Heart left ventricle (tissue), 16 donors: ENCODE results near the gene PER1. TPM values are rescaled to one million over a fixed set of nuclear protein-coding genes. Genes with fewer than 3 reads are reported as not detected.

ENCODE experiments used
- ATAC-seq, 4 donors: fragments of 200-7000 bp; cut with Tn5 transposase; one replicate each; pipeline ENCODE4 v1.9.1; 2020 to 2022; ENCODE audit warnings: moderate library complexity in 4 of 4, mild to moderate bottlenecking in 3 of 4, moderate number of reproducible peaks in 1 of 4
- DNase-seq, 5 donors: peaks; one replicate each; pipeline ENCODE4 v3.0.0-alpha.2; 2020
- H3K27ac ChIP-seq, 12 donors: fragments of 200-600 bp; sonication (generic) in 4 of 12; one replicate each; pipeline versions ENCODE4 v1.5.0 to v1.8.0; 2016 to 2022; ENCODE audit warnings: mild to moderate bottlenecking in 2 of 12
- H3K27me3 ChIP-seq, 9 donors: fragments of 200-600 bp; sonication (generic) in 2 of 9; one replicate each; pipeline versions ENCODE4 v1.5.1 to v1.8.0; 2016 to 2022; ENCODE audit warnings: mild to moderate bottlenecking in 3 of 9
- H3K36me3 ChIP-seq, 9 donors: fragments of 200-600 bp; sonication (generic) in 2 of 9; one replicate each; pipeline versions ENCODE4 v1.5.0 to v1.8.0; 2018 to 2022; ENCODE audit warnings: mild to moderate bottlenecking in 2 of 9
- H3K4me1 ChIP-seq, 12 donors: fragments of 200-600 bp; sonication (generic) in 4 of 12; one replicate each; pipeline versions ENCODE4 v1.5.0 to v1.8.0; 2016 to 2022; ENCODE audit warnings: mild to moderate bottlenecking in 3 of 12
- H3K4me3 ChIP-seq, 12 donors: fragments of 200-600 bp; sonication (generic) in 4 of 12; one replicate each; pipeline versions ENCODE4 v1.5.0 to v1.8.0; 2017 to 2022; ENCODE audit warnings: mild to moderate bottlenecking in 9 of 12, moderate library complexity in 4 of 12
- H3K9me3 ChIP-seq, 12 donors: fragments of 200-600 bp; sonication (generic) in 4 of 12; one replicate each; pipeline versions ENCODE4 v1.5.0 to v1.8.0; 2016 to 2022; ENCODE audit warnings: mild to moderate bottlenecking in 1 of 12
- POLR2A ChIP-seq, 2 donors: fragments of 450-650 bp; IDR thresholded peaks; one replicate each; pipeline ENCODE4 v1.6.1; 2017; ENCODE audit warnings: antibody characterized with exemption in 2 of 2, mild to moderate bottlenecking in 2 of 2, moderate library complexity in 2 of 2
- WGBS, 4 donors: extraction: QIAGEN DNeasy Blood & Tissue Kit in 2 of 4; methylation state at CpG; one replicate each; pipeline versions ENCODE4 v1.1.5 to v1.1.7; 2013 to 2018; 5-methylcytosine and 5-hydroxymethylcytosine counted together
- intact Hi-C, 10 donors: fragments of 100-400 bp; cut with DNase I; formaldehyde crosslinking; loops; one replicate each; pipeline versions ENCODE4 v1.11.1 to v1.14.2; 2022
- polyA plus RNA-seq, 2 donors: library from polyadenylated mRNA; stranded (reverse); fragments of 200-250 nt; gene quantifications; one replicate each; pipeline ENCODE4 v1.2.3, GENCODE V29; 2013
- total RNA-seq, 9 donors: library from RNA; depleted of rRNA in 2 of 9; stranded (reverse); fragments of >200 nt in 2 of 9; fragmentation: NEBNext Ultra II Directional in 3 of 9; extraction: Animal tissue kit (Norgen Biotek cat#: 25700) in 3 of 9; gene quantifications; one replicate each; pipeline versions ENCODE4 v1.1.0 to v1.2.4, GENCODE V29; 2016 to 2023
- TF ChIP-seq, protein P1 (sequence below), 12 donors: fragments of 200-600 bp; sonication (generic) in 4 of 12; IDR thresholded peaks; one replicate each; pipeline versions ENCODE4 v1.5.0 to v1.8.0; 2018 to 2022; ENCODE audit warnings: antibody characterized with exemption in 12 of 12, mild to moderate bottlenecking in 5 of 12
- donor health status: ischemic (EF 13 %, LVEDD 7.1; RV severe dilation, severe dysfunction).
- donor health status: healthy with polysubstance abuse.
- donor health status: DM: no; HTN: yes; CAD: no.
- donor health status: DM: no; HTN: no; CAD: no.
- donor health status: ischemic (EF 25% LVEDD 6.9; RV normal size, moderate dysfunction).
- donor health status: ischemic (EF 25% LVEDD 5.7; RV mildly dilated, moderate dysfunction).
- donor health status: healthy.
- donor health status: DM: yes; HTN: yes; CAD: no.
- donor health status: ischemic (EF 35%, LVEDD 5.7; RV mildly dilated, moderate dysfunction).
- donor health status: nonischemic (EF 11% LVEDD 7.7; RV severe dilation, severe dysfunction).
- donor health status: DM: yes; HTN: yes; CAD: no.
- donor health status: PGD.
- donor health status: ischemic (EF 29% LVEDD 5.4; RV normal size, mild dysfunction).
- donor health status: nonischemic (EF 23%, LVEDD 6.1; RV moderate dilation, normal function).

PER1 gene
- total and polyA plus RNA-seq, 11 donors: 40.2 to 164 (median 92.1) TPM

DNA sequence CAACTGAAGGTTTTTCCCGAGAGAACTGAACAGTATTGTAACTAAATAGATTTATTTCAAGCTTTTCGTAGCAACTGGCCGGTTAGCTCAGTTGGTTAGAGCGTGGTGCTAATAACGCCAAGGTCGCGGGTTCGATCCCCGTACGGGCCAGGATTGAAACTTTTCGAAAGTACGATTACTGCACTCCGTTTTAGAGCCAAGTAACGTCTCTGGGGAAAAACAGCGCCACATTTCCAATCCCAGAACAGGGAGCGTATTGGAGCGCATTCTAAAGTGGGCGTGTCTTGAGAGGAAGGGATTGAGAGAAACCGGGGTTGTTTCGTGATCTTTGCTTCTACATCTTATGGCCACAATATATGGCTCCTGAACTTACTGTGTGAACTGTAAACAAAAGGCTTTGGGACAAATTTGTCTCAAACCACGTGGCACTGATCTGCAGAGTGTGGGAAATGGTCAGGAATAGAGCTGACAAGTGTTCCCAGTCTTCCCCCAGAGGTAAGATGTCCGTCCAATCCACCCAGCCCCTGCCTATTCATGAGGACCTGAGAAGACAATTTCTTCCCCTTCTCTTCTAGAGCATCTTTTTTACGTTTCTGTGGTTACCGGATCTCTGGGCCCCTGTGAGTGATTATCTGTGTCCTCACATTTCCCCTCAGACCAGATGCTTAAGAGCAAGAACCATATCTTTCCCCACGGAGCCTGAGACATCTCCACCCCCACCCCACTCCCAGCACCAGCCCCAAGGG lies 35.5 kb upstream of the PER1 start:
- no peaks in the 10 kb centered on the region for H3K27me3 ChIP-seq
- no peaks in the 10 kb centered on the region for H3K9me3 ChIP-seq
- intact Hi-C loops: loop anchor here (1.0 to 10.0 kb wide), 13 partner anchors 31 to 110 kb away; partner anchors contain the start of genes CTC1 (in 3 of the 10), PFAS (in 3 of the 10), ALOXE3 (in 1 of the 10) and HES7 (in 1 of the 10)
- peak in 1 of 2 donors; percentile 43 for TF ChIP-seq POLR2A (IDR thresholded peaks at IDR 0.05)
- TF ChIP-seq, protein P1, sequence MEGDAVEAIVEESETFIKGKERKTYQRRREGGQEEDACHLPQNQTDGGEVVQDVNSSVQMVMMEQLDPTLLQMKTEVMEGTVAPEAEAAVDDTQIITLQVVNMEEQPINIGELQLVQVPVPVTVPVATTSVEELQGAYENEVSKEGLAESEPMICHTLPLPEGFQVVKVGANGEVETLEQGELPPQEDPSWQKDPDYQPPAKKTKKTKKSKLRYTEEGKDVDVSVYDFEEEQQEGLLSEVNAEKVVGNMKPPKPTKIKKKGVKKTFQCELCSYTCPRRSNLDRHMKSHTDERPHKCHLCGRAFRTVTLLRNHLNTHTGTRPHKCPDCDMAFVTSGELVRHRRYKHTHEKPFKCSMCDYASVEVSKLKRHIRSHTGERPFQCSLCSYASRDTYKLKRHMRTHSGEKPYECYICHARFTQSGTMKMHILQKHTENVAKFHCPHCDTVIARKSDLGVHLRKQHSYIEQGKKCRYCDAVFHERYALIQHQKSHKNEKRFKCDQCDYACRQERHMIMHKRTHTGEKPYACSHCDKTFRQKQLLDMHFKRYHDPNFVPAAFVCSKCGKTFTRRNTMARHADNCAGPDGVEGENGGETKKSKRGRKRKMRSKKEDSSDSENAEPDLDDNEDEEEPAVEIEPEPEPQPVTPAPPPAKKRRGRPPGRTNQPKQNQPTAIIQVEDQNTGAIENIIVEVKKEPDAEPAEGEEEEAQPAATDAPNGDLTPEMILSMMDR (IDR thresholded peaks at IDR 0.05): peak in 1 of 12 donors; percentile 12
- ATAC-seq (peak; percentile 28 to 65 (median 49)), DNase-seq (peak; percentile 91 to 92 (median 92))
- WGBS, 4 donors: 1 to 2% (median 1%) methylated on average over 25 of the region's 25 CpGs
- no peaks in the 10 kb centered on the region for H3K36me3 ChIP-seq
- peak overlapping the region; percentile 49 to 99 (median 96) for H3K27ac ChIP-seq
- H3K4me3 ChIP-seq: peak overlapping the region; percentile 19 to 96 (median 82)
- peaks cover 6 to 51% (median 32%) of the 10 kb centered on the region in 12 donors for H3K4me1 ChIP-seq

DNA sequence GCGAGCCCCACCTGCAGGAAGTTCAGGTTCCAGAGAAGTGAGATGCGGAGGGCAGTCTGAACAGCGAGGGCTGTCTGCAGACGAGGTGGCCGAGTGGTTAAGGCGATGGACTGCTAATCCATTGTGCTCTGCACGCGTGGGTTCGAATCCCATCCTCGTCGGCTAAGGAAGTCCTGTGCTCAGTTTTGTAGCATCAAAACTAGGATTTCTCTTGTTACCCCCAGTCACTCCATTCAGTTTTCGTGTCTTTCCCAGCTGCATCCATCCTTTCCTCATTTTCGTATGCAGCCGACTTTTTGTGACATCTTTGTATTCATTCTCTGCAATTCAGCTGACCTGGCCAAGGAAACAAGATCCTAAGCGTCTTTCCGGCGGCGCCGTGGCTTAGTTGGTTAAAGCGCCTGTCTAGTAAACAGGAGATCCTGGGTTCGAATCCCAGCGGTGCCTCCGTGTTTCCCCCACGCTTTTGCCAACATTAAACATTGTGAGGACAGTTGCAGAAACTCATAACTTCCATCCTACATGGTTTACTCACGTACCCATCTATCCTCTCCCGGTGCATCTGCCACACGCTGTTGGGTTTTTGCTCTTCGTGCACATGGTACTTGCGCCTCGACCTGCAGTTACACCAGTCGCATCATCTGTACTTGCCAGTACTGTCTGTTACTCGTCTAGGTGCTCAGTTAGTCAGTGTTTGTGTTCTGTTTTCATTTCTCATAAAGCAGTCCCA lies 34.7 kb upstream of the PER1 start:
- WGBS, 4 donors: 0 to 1% (median 1%) methylated on average over 32 of the region's 32 CpGs
- Histone ChIP-seq H3K9me3 (no peaks in the 10 kb centered on the region), H3K4me1 (peaks cover 6 to 43% (median 30%) of the 10 kb centered on the region in 12 donors), H3K27me3 (no peaks in the 10 kb centered on the region), H3K27ac (peak overlapping the region; percentile 49 to 99 (median 96)), H3K36me3 (no peaks in the 10 kb centered on the region), H3K4me3 (peak overlapping the region; percentile 61 to 96 (median 82))
- TF ChIP-seq, protein P1 (IDR thresholded peaks at IDR 0.05): peak in 8 of 12 donors; percentile 3 to 67 (median 46)
- peak in 1 of 2 donors; percentile 9 for TF ChIP-seq POLR2A (IDR thresholded peaks at IDR 0.05)
- DNase-seq: peak; percentile 92 to 95 (median 93)
- intact Hi-C loops: loop anchor here (1.0 to 10.0 kb wide), 15 partner anchors 30 to 110 kb away; partner anchors contain the start of genes CTC1 (in 3 of the 10), PFAS (in 3 of the 10), ALOXE3 (in 1 of the 10) and HES7 (in 1 of the 10)
- ATAC-seq: peak; percentile 57 to 83 (median 72)

DNA sequence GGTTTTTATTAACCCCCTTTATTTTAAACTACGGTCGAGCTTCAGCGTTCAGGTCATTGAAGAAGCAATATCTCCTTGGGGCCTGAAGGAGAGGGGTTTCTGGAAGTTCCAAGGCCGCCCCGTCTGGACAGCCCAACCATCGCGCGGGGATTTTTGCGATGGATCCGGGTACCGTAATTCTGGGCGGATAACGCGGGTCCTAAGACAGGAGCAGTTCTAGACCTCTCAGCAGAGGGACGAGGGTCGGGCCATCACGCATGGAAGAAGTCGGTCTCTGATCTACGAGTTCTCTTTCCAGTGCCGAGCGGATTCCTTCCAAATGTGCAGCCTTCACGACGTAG lies 34.2 kb upstream of the PER1 start:
- Histone ChIP-seq H3K4me3 (peak overlapping the region; percentile 61 to 96 (median 82)), H3K27ac (peak overlapping the region; percentile 49 to 99 (median 96)), H3K9me3 (no peaks in the 10 kb centered on the region), H3K36me3 (no peaks in the 10 kb centered on the region), H3K4me1 (peaks cover 3 to 38% (median 26%) of the 10 kb centered on the region in 12 donors), H3K27me3 (no peaks in the 10 kb centered on the region)
- 0 to 1% (median 0%) methylated on average over 12 to 23 of the region's 23 CpGs for WGBS, 4 donors
- no peak for ATAC-seq
- TF ChIP-seq, protein P1 (IDR thresholded peaks at IDR 0.05): peak in 3 of 12 donors; percentile 18 to 51 (median 42)
- TF ChIP-seq POLR2A (IDR thresholded peaks at IDR 0.05): no peak
- intact Hi-C loops: loop anchor here (1.0 to 10.0 kb wide), 14 partner anchors 30 to 111 kb away; partner anchors contain the start of genes CTC1 (in 3 of the 10), PFAS (in 3 of the 10), ALOXE3 (in 1 of the 10) and HES7 (in 1 of the 10)
- DNase-seq: no peak
